Measurements from ENCODE around the gene CCR4. TPM values are rescaled to one million over a fixed set of nuclear protein-coding genes. Genes with fewer than 3 reads are reported as not detected.

Gene CCR4
- total RNA-seq, 1 experiment from 2014 or later: not detected

DNA sequence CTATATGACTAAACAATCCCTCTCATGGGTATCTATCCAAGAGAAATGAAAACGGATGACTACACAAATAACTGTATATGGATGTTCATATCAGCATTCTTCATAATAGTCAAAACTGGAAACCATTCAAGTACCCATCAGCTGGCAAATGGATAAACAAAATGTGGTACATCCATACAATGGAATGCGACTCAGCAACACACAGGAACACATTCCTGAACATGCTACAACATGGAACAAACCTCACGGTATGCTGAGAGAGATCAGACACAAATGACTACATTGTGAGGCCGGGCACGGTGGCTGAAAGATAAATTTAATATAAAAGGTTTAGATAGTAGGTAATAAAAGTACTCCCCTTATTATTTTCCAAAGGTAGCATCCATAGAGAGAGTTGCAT lies 42.6 kb downstream of the CCR4 start:
- ChIA-PET RAD21 (ENCODE audit: low non-redundant PET in 1 of 2, low total read pairs in 2 of 2, uncharacterized antibody in 2 of 2, unreplicated experiment in 2 of 2) (no interaction called here), POLR2A (no interaction called here), CTCF (no interaction called here)
- Histone ChIP-seq H3K9me2 (ENCODE audit: insufficient read depth) (no peaks in the 10 kb centered on the region), H3K4me1 (ENCODE audit: control insufficient read depth in 1 of 2, insufficient read depth in 2 of 2, low read length in 2 of 2) (no peaks in the 10 kb centered on the region), H3K4me2 (ENCODE audit: low read length) (no peak overlapping the region), H3K27me3 (ENCODE audit: insufficient read depth, low read length) (no peaks in the 10 kb centered on the region), H2AFZ (ENCODE audit: low read depth, low read length, poor library complexity, severe bottlenecking) (no peak overlapping the region), H3K27ac (ENCODE audit: low read depth, low read length) (no peak overlapping the region), H3K4me3 (replicated peaks in 1 of 2; ENCODE audit: low read depth in 1 of 2, low read length in 2 of 2) (no peak overlapping the region), H3K9ac (ENCODE audit: low read length) (no peak overlapping the region), H4K20me1 (ENCODE audit: insufficient read depth) (no peaks in the 10 kb centered on the region), H3K79me2 (ENCODE audit: insufficient read depth, low read length) (no peaks in the 10 kb centered on the region), H3K36me3 (ENCODE audit: control insufficient read depth in 1 of 2, insufficient read depth in 2 of 2, low read length in 2 of 2) (no peaks in the 10 kb centered on the region), H3K9me3 (ENCODE audit: control insufficient read depth in 1 of 2, insufficient read depth in 1 of 2, low read depth in 1 of 2, low read length in 2 of 2) (no peaks in the 10 kb centered on the region)
- ATAC-seq (no peak), DNase-seq (ENCODE audit: low read depth, low spot score) (no peak)
- BruUV-seq (replicated peaks): no TSS peak
- intact Hi-C loops (cut with micrococcal nuclease): no loop called here
- no peak for TF ChIP-seq SRF (IDR thresholded peaks at IDR 0.05; ENCODE audit: low read depth)
- TF ChIP-seq FOSL1 (IDR thresholded peaks at IDR 0.05; ENCODE audit: low read depth): no peak
- no peak for TF ChIP-seq ZNF274 (IDR thresholded peaks at IDR 0.05; ENCODE audit: low read depth, low read length)
- TF ChIP-seq, protein P1, sequence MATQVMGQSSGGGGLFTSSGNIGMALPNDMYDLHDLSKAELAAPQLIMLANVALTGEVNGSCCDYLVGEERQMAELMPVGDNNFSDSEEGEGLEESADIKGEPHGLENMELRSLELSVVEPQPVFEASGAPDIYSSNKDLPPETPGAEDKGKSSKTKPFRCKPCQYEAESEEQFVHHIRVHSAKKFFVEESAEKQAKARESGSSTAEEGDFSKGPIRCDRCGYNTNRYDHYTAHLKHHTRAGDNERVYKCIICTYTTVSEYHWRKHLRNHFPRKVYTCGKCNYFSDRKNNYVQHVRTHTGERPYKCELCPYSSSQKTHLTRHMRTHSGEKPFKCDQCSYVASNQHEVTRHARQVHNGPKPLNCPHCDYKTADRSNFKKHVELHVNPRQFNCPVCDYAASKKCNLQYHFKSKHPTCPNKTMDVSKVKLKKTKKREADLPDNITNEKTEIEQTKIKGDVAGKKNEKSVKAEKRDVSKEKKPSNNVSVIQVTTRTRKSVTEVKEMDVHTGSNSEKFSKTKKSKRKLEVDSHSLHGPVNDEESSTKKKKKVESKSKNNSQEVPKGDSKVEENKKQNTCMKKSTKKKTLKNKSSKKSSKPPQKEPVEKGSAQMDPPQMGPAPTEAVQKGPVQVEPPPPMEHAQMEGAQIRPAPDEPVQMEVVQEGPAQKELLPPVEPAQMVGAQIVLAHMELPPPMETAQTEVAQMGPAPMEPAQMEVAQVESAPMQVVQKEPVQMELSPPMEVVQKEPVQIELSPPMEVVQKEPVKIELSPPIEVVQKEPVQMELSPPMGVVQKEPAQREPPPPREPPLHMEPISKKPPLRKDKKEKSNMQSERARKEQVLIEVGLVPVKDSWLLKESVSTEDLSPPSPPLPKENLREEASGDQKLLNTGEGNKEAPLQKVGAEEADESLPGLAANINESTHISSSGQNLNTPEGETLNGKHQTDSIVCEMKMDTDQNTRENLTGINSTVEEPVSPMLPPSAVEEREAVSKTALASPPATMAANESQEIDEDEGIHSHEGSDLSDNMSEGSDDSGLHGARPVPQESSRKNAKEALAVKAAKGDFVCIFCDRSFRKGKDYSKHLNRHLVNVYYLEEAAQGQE (IDR thresholded peaks at IDR 0.05; ENCODE audit: low read depth): no peak
- TF ChIP-seq RAD21 (IDR thresholded peaks at IDR 0.05; ENCODE audit: low read depth): no peak
- no peak for TF ChIP-seq POLR2A (IDR thresholded peaks at IDR 0.05; ENCODE audit: borderline replicate concordance, extremely low read depth, insufficient read depth, insufficient read length)
- TF ChIP-seq POLR2AphosphoS5 (IDR thresholded peaks at IDR 0.05; ENCODE audit: low read depth, low read length): no peak
- TF ChIP-seq SIN3A (IDR thresholded peaks at IDR 0.05; ENCODE audit: low read depth): no peak
- no peak for TF ChIP-seq CEBPB (IDR thresholded peaks at IDR 0.05; ENCODE audit: low read depth)
- TF ChIP-seq SP1 (IDR thresholded peaks at IDR 0.05; ENCODE audit: low read depth): no peak

Data from HCT116 (cell line).